Uterus (tissue), 2 donors: ENCODE measurements around the gene RSPH1.

Experiments
- POLR2A ChIP-seq, 2 donors: fragments of 450-650 bp; IDR thresholded peaks; one replicate each; pipeline ENCODE4 v1.6.1; 2016; ENCODE audit warnings: antibody characterized with exemption in 2 of 2, mild to moderate bottlenecking in 1 of 2, moderate library complexity in 1 of 2
- TF ChIP-seq, protein P1 (sequence below), 4 experiments: fragments of 200-600 bp in 2 of 4; fragments of 450-650 bp in 2 of 4; sonication (generic) in 2 of 4; IDR thresholded peaks; one replicate each; pipeline ENCODE4 v1.5.1; 2016 to 2019; ENCODE audit warnings: antibody characterized with exemption in 4 of 4, mild to moderate bottlenecking in 2 of 4, moderate library complexity in 1 of 4

DNA sequence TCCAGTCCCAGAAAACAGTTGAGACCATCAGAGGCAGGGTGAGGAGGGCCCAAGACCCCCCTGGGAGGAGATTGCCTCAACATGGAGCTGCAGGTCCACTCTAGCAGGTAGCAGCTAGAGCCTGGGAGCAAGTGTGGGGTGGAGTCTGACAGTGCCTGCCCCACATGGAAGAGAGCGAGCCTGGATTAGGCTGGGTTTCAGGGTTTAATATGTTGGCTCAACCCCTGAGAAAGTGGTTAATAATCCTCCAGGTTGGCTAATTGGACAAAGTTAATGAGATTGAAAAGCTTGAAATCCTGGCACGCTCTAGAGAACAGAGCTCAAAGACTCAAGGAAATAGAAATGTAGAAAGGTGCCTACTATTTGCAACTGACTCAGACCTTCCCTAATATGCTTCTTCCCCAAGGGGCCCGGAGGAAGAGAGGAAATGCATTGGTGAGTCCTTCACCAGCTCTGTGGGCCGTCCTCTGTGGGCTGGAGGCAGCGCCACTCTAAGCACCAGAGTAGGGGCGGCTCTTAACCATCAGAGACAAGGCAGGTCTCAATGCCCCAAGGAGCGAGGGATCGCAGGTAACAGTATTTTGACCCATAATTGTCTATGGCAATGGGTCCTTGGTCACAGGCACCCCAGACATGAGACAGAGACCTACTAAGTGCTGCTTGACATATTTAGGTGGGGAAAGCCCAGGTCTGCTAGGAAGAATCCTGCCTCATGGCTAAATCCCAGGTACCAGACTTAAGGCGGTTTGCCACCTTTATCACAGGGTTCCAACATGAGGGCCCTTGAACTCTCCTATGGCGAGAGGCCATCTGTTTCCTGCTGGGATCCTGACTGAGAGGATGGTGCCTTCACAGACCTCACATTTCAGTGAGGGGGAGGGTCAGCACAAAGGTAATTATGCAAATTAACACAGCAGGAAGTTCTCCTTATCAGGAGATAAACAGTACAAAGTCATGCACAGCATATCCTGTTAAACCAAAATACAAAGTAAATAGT lies 33.8 kb downstream of the RSPH1 start:
- TF ChIP-seq, protein P1, sequence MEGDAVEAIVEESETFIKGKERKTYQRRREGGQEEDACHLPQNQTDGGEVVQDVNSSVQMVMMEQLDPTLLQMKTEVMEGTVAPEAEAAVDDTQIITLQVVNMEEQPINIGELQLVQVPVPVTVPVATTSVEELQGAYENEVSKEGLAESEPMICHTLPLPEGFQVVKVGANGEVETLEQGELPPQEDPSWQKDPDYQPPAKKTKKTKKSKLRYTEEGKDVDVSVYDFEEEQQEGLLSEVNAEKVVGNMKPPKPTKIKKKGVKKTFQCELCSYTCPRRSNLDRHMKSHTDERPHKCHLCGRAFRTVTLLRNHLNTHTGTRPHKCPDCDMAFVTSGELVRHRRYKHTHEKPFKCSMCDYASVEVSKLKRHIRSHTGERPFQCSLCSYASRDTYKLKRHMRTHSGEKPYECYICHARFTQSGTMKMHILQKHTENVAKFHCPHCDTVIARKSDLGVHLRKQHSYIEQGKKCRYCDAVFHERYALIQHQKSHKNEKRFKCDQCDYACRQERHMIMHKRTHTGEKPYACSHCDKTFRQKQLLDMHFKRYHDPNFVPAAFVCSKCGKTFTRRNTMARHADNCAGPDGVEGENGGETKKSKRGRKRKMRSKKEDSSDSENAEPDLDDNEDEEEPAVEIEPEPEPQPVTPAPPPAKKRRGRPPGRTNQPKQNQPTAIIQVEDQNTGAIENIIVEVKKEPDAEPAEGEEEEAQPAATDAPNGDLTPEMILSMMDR (IDR thresholded peaks at IDR 0.05) = no peak
- no peak for TF ChIP-seq POLR2A (IDR thresholded peaks at IDR 0.05)
